ENCODE measurements around the gene TTBK1.

GRCh38 chr6:43301081-43301870, 58.0 kb downstream of the TTBK1 start:
- no peak for TF ChIP-seq CTCF (IDR thresholded peaks at IDR 0.05)
- no peak for TF ChIP-seq POLR2A (IDR thresholded peaks at IDR 0.05)
- no peak for TF ChIP-seq POLR2AphosphoS5 (IDR thresholded peaks at IDR 0.05)
